HG03097 (cell line): ENCODE measurements around the gene CDIPT.
"Not testable (repeated sequence)": the region's sequence is repeated elsewhere in the genome, so short reads cannot be mapped to it uniquely, and the experiment has no call there.

Experiments
- ATAC-seq: cut with Tn5 transposase; IDR thresholded peaks from one replicate; pipeline ENCODE4 v1.9.1; 2021; ENCODE audit not compliant: unreplicated experiment, low FRiP score

The CDIPT gene

GRCh38 chr16:29897333-29897732 lies 34.3 kb upstream of the CDIPT start:
- ATAC-seq: no peak

- no peak for ATAC-seq
These were observed 33.8 kb upstream of the CDIPT start for GRCh38 chr16:29896841-29897240.

GRCh38 chr16:29894352-29894751 lies 31.3 kb upstream of the CDIPT start:
- ATAC-seq: no peak

- ATAC-seq: no peak
These were observed 30.5 kb upstream of the CDIPT start for GRCh38 chr16:29893553-29893952.

- no peak for ATAC-seq
These were observed 29.4 kb upstream of the CDIPT start for GRCh38 chr16:29892458-29892813.

GRCh38 chr16:29891525-29892457 lies 28.8 kb upstream of the CDIPT start:
- no peak for ATAC-seq

GRCh38 chr16:29889372-29889771 lies 26.3 kb upstream of the CDIPT start:
- not testable (repeated sequence) for ATAC-seq

GRCh38 chr16:29883987-29884386 lies 21.0 kb upstream of the CDIPT start:
- no peak for ATAC-seq

GRCh38 chr16:29881050-29881449 lies 18.0 kb upstream of the CDIPT start:
- no peak for ATAC-seq

GRCh38 chr16:29878172-29878571 lies 15.1 kb upstream of the CDIPT start:
- ATAC-seq: no peak

GRCh38 chr16:29877266-29877961 lies 14.4 kb upstream of the CDIPT start:
- no peak for ATAC-seq

- no peak for ATAC-seq
These were observed 13.7 kb upstream of the CDIPT start for GRCh38 chr16:29876594-29877249.

GRCh38 chr16:29876217-29876593 lies 13.2 kb upstream of the CDIPT start:
- ATAC-seq: no peak

GRCh38 chr16:29875206-29875605 lies 12.2 kb upstream of the CDIPT start:
- ATAC-seq: no peak

- ATAC-seq: no peak
These were observed 10.3 kb upstream of the CDIPT start for GRCh38 chr16:29873319-29873718.

GRCh38 chr16:29871822-29872546 lies 9.0 kb upstream of the CDIPT start:
- no peak for ATAC-seq

GRCh38 chr16:29869067-29869466 lies 6.0 kb upstream of the CDIPT start:
- ATAC-seq: not testable (repeated sequence)

- ATAC-seq: no peak
These were observed 5.5 kb upstream of the CDIPT start for GRCh38 chr16:29868396-29869009.

GRCh38 chr16:29864205-29864604 lies 1.2 kb upstream of the CDIPT start:
- no peak for ATAC-seq

- no peak for ATAC-seq
These were observed 601 bp upstream of the CDIPT start for GRCh38 chr16:29863669-29863984.
